K562 (cell line): ENCODE results near the gene EEF2. TPM values are rescaled to one million over a fixed set of nuclear protein-coding genes. Genes with fewer than 3 reads are reported as not detected.

ENCODE experiments used
- ATAC-seq: fragments of 200-7000 bp; cut with Tn5 transposase; 3 replicates; pipeline ENCODE4 v1.9.1; 2020; ENCODE audit warnings: moderate library complexity
- BruUV-seq: library from RNA; stranded (reverse); fragments of 400-500 nt; replicated peaks from 2 replicates; lab custom pipeline; 2021; lab: Mats Ljungman, UMichigan
- CTCF ChIA-PET: fragments of 300-600 bp; formaldehyde crosslinking; extraction: SDS; loops from one replicate; lab custom pipeline; 2021; ENCODE audit warnings: low intra/inter-chr PET ratio; lab: Yijun Ruan, JAX
- POLR2A ChIA-PET: fragments of 300-600, 350-650 bp; sonication (Branson Sonifier 250); formaldehyde crosslinking; extraction: SDS; loops from one replicate; lab custom pipeline; 2021; ENCODE audit warnings: antibody characterized with exemption, inconsistent platforms; lab: Yijun Ruan, JAX
- DNase-seq, 4 experiments: peaks; one replicate each; pipeline versions ENCODE4 v3.0.0 to v3.0.0-alpha.2; 2011 to 2018; ENCODE audit warnings: low spot score in 3 of 4, mixed read lengths in 3 of 4; ENCODE audit errors: extremely low read depth in 1 of 4
- FAIRE-seq: peaks from 2 replicates; lab custom pipeline; 2011; peaks lifted over from hg19 to GRCh38; lab: Jason Lieb, UNC
- H2AFZ ChIP-seq: 2 replicates; pipeline ENCODE4 v1.6.0; 2011; ENCODE audit warnings: low read depth, low read length, control low read depth, inconsistent platforms
- H3K27ac ChIP-seq: fragments of 200-600 bp; 3 replicates; pipeline ENCODE4 v1.8.0; 2011; ENCODE audit warnings: low read depth, mild to moderate bottlenecking, control low read depth, inconsistent platforms, low read length, moderate library complexity, mixed read lengths; ENCODE audit errors: extremely low read depth
- H3K27me3 ChIP-seq, 2 experiments: fragments of 300-600 bp in 1 of 2; 2 replicates in 1 of 2; 3 replicates in 1 of 2; pipeline versions ENCODE4 v1.6.0 to v1.8.0; 2011; ENCODE audit warnings: inconsistent platforms in 2 of 2, low read length in 2 of 2, mild to moderate bottlenecking in 1 of 2, mixed read lengths in 1 of 2, moderate library complexity in 1 of 2; ENCODE audit not compliant: control insufficient read depth in 2 of 2, insufficient read depth in 2 of 2
- H3K36me3 ChIP-seq: fragments of 300-600 bp; 3 replicates; pipeline ENCODE4 v1.8.0; 2011; ENCODE audit warnings: mild to moderate bottlenecking, low read length, inconsistent platforms; ENCODE audit not compliant: control insufficient read depth, insufficient read depth
- H3K4me1 ChIP-seq, 2 experiments: fragments of 200-600 bp in 1 of 2; replicated peaks in 1 of 2; 2 replicates in 1 of 2; 3 replicates in 1 of 2; pipeline versions ENCODE4 v1.5.1 to v1.8.0; 2011; ENCODE audit warnings: inconsistent platforms in 2 of 2, low read length in 2 of 2, mild to moderate bottlenecking in 1 of 2, mixed read lengths in 1 of 2, moderate library complexity in 1 of 2; ENCODE audit not compliant: control insufficient read depth in 2 of 2, insufficient read depth in 2 of 2
- H3K4me2 ChIP-seq: 2 replicates; pipeline ENCODE4 v1.6.1; 2011; ENCODE audit warnings: low read length, control low read depth, inconsistent platforms, mixed read lengths; ENCODE audit not compliant: insufficient read depth
- H3K4me3 ChIP-seq: fragments of 200-600 bp; sonication (generic), shearing (Covaris generic); 2 replicates; pipeline ENCODE4 v1.5.1; 2016; ENCODE audit warnings: control low read depth, inconsistent platforms
- H3K79me2 ChIP-seq: fragments of 200-600 bp; 3 replicates; pipeline ENCODE4 v1.8.0; 2011; ENCODE audit warnings: low read length, inconsistent platforms; ENCODE audit not compliant: control insufficient read depth, insufficient read depth
- H3K9ac ChIP-seq, 2 experiments: 2 replicates each; pipeline versions ENCODE4 v1.6.0 to v1.6.1; 2011; ENCODE audit warnings: low read depth in 2 of 2, low read length in 2 of 2, control low read depth in 1 of 2, inconsistent platforms in 1 of 2, mild to moderate bottlenecking in 1 of 2, mixed read lengths in 1 of 2; ENCODE audit not compliant: insufficient read depth in 1 of 2
- H3K9me1 ChIP-seq: one replicate; pipeline ENCODE4 v1.6.0; 2011; ENCODE audit warnings: inconsistent platforms, mild to moderate bottlenecking, low read length, moderate library complexity; ENCODE audit not compliant: control insufficient read depth, insufficient read depth
- H3K9me3 ChIP-seq: replicated peaks from 2 replicates; pipeline ENCODE4 v1.5.1; 2011; ENCODE audit warnings: low read depth, low read length, inconsistent platforms; ENCODE audit not compliant: control insufficient read depth, insufficient read depth
- H4K20me1 ChIP-seq: replicated peaks from 2 replicates; pipeline ENCODE4 v1.6.1; 2011; ENCODE audit warnings: low read length, inconsistent platforms, mixed read lengths; ENCODE audit not compliant: control insufficient read depth, insufficient read depth
- CREB3L1 ChIP-seq: fragments of 450-650 bp; IDR thresholded peaks from 2 replicates; pipeline ENCODE4 v1.6.1; 2014; ENCODE audit warnings: low read depth, mild to moderate bottlenecking, moderate library complexity, borderline replicate concordance
- PHTF2 ChIP-seq: fragments of 250-450 bp; sonication (Bioruptor Pico); IDR thresholded peaks from 2 replicates; pipeline ENCODE4 v1.5.0; 2021; ENCODE audit warnings: mild to moderate bottlenecking
- RHOXF2B ChIP-seq: fragments of 250-450 bp; sonication (Bioruptor Pico); conservative IDR thresholded peaks from 2 replicates; pipeline ENCODE4 v1.5.1; 2021
- ZKSCAN1 ChIP-seq: fragments of 150-350 bp; IDR thresholded peaks from 2 replicates; pipeline ENCODE4 v1.6.1; 2016; ENCODE audit warnings: low read depth, low read length
- WGBS: fragments of 100-300 bp; shearing (Covaris generic); methylation state at CpG from one replicate; pipeline ENCODE4 v1.1.6; 2016; ENCODE audit warnings: low coverage, mixed read lengths; ENCODE audit not compliant: insufficient coverage; ENCODE audit errors: missing lambda C conversion rate; 5-methylcytosine and 5-hydroxymethylcytosine counted together
- in situ Hi-C: fragments of 300-500 bp; cut with MboI; formaldehyde crosslinking; loops from 4 replicates; pipeline ENCODE4 v1.15.0; 2018; ENCODE audit warnings: inconsistent platforms, mixed read lengths
- intact Hi-C: fragments of 100-400 bp; cut with micrococcal nuclease; formaldehyde crosslinking; loops from 2 replicates; pipeline ENCODE4 v1.14.2; 2022
- polyA plus RNA-seq, 8 experiments: library from polyadenylated mRNA; depleted of rRNA in 4 of 8; stranded (reverse) in 5 of 8; unstranded in 3 of 8; fragments of >200 nt; fragmentation: Nextera tagmentation in 2 of 8; fragmentation: Illumina TruSeq in 1 of 8; extraction: Ambion mirVana in 2 of 8; extraction: Trizol in 1 of 8; gene quantifications; 2 replicates each; pipeline versions ENCODE4 v1.2.1 to v1.2.3, GENCODE V29; 2011 to 2014; ENCODE audit warnings: inconsistent platforms in 1 of 8, missing spikeins in 1 of 8
- total RNA-seq, 7 experiments: library from RNA; depleted of rRNA in 6 of 7; stranded (reverse); fragments of >200 nt in 6 of 7; fragmentation: Illumina TruSeq in 2 of 7; extraction: Trizol in 2 of 7; gene quantifications; 2 replicates each; pipeline versions ENCODE4 v1.2.1 to v1.2.3, GENCODE V29; 2011 to 2021; ENCODE audit warnings: low replicate concordance in 1 of 7
- TF ChIP-seq, protein P1 (sequence below): sonication (generic); formaldehyde crosslinking; IDR thresholded peaks from 2 replicates; pipeline ENCODE4 v1.8.0; 2022; ENCODE audit warnings: mild to moderate bottlenecking, missing genetic modification reagents

EEF2 gene
- total and polyA plus RNA-seq, 9 of the 15 experiments (the other 6 are each of a cell fraction or from before 2014, with no cell fraction given), result 372 to 3,003 (median 1,453) TPM

GRCh38 chr19:3959766-3960131 is 25.5 kb downstream of the EEF2 start:
- DNase-seq, result no peak
- peaks cover 66% of the 10 kb centered on the region; the same call in 2 of the 3 replicates for H3K36me3 ChIP-seq
- no peak for ATAC-seq
- WGBS, result 97% methylated on average over 9 of the region's 15 CpGs
- intact Hi-C loops (no loop called here), in situ Hi-C loops (no loop called here)
- H3K9ac ChIP-seq, result no peak overlapping the region
- H3K4me3 ChIP-seq, result no peak overlapping the region
- H3K27ac ChIP-seq, result no peak overlapping the region
- no peaks in the 10 kb centered on the region for H3K9me3 ChIP-seq
- ChIA-PET CTCF (no interaction called here), POLR2A (interaction anchor here (0.6 to 2.5 kb wide), 3 partner anchors 9 to 184 kb away, joined by 3 to 9 read pairs (median 3); no protein-coding TSS in a partner anchor)
- no peaks in the 10 kb centered on the region for H3K27me3 ChIP-seq
- H2AFZ ChIP-seq, result no peak overlapping the region
- H3K9me1 ChIP-seq, result no peaks in the 10 kb centered on the region
- H3K4me2 ChIP-seq, result no peak overlapping the region
- H3K4me1 ChIP-seq, result peaks cover 0 to 25% of the 10 kb centered on the region in 2 experiments; a peak in 2 of 5 replicates
- no peaks in the 10 kb centered on the region for H3K79me2 ChIP-seq
- BruUV-seq, result no TSS peak
- no peaks in the 10 kb centered on the region for H4K20me1 ChIP-seq
- FAIRE-seq, result no peak
- TF ChIP-seq, protein P1, sequence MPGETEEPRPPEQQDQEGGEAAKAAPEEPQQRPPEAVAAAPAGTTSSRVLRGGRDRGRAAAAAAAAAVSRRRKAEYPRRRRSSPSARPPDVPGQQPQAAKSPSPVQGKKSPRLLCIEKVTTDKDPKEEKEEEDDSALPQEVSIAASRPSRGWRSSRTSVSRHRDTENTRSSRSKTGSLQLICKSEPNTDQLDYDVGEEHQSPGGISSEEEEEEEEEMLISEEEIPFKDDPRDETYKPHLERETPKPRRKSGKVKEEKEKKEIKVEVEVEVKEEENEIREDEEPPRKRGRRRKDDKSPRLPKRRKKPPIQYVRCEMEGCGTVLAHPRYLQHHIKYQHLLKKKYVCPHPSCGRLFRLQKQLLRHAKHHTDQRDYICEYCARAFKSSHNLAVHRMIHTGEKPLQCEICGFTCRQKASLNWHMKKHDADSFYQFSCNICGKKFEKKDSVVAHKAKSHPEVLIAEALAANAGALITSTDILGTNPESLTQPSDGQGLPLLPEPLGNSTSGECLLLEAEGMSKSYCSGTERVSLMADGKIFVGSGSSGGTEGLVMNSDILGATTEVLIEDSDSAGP, result no peak
- TF ChIP-seq RHOXF2B (CRISPR knock-in tag) (no peak), ZKSCAN1 (no peak), CREB3L1 (no peak), PHTF2 (CRISPR knock-in tag) (no peak)
